GM11168 (cell line): ENCODE results near the gene IST1.
"Not testable (repeated sequence)": the region's sequence is repeated elsewhere in the genome, so short reads cannot be mapped to it uniquely, and the experiment has no call there.

ENCODE experiments used
- in situ Hi-C: fragments of 300-500 bp; cut with MboI; formaldehyde crosslinking; loops from one replicate; pipeline ENCODE4 v1.12.0; 2022; ENCODE audit warnings: low sequenced_read_pairs; ENCODE audit not compliant: unreplicated experiment

IST1 gene

GRCh38 chr16:71878911-71879310, 16.4 kb upstream of the IST1 start:
- in situ Hi-C loops: no loop called here

- in situ Hi-C loops: no loop called here
These were observed 15.2 kb upstream of the IST1 start for GRCh38 chr16:71880176-71880575.

- in situ Hi-C loops: no loop called here
These were observed 12.7 kb upstream of the IST1 start for GRCh38 chr16:71882505-71883167.

- in situ Hi-C loops: no loop called here
These were observed 12.0 kb upstream of the IST1 start for GRCh38 chr16:71883168-71883848.

GRCh38 chr16:71883849-71884638, 11.3 kb upstream of the IST1 start, which contains the start of gene ZNF821:
ZNF821 (minus strand) TSS chr16:71884182; CDS start chr16:71879946, 4,236 bp downstream.
- in situ Hi-C loops: no loop called here

GRCh38 chr16:71885261-71885650, 10.1 kb upstream of the IST1 start:
- in situ Hi-C loops: no loop called here

GRCh38 chr16:71889147-71889546, 6.2 kb upstream of the IST1 start:
- in situ Hi-C loops: no loop called here

GRCh38 chr16:71893888-71894228, 1.5 kb upstream of the IST1 start:
- in situ Hi-C loops: no loop called here

- in situ Hi-C loops: no loop called here
These were observed 956 bp upstream of the IST1 start for GRCh38 chr16:71894229-71894920.

- in situ Hi-C loops: no loop called here
These were observed 491 bp downstream of the IST1 start for GRCh38 chr16:71895679-71896365.

- in situ Hi-C loops: no loop called here
These were observed 1.5 kb downstream of the IST1 start for GRCh38 chr16:71896764-71897368.

GRCh38 chr16:71899171-71899570, 3.8 kb downstream of the IST1 start:
- in situ Hi-C loops: no loop called here

- in situ Hi-C loops: no loop called here
These were observed 7.5 kb downstream of the IST1 start for GRCh38 chr16:71902656-71903365.

GRCh38 chr16:71903608-71904007, 8.3 kb downstream of the IST1 start:
- in situ Hi-C loops: no loop called here

- in situ Hi-C loops: no loop called here
These were observed 8.9 kb downstream of the IST1 start for GRCh38 chr16:71904239-71904638.

GRCh38 chr16:71905765-71906164, 10.4 kb downstream of the IST1 start:
- in situ Hi-C loops: not testable (repeated sequence)

GRCh38 chr16:71911121-71911520, 15.8 kb downstream of the IST1 start:
- in situ Hi-C loops: no loop called here

GRCh38 chr16:71912534-71913275, 17.4 kb downstream of the IST1 start:
- in situ Hi-C loops: no loop called here
